GM19463 (cell line): ENCODE measurements around the gene TAOK2.

ENCODE experiments used
- ATAC-seq: cut with Tn5 transposase; IDR thresholded peaks from one replicate; pipeline ENCODE4 v1.9.1; 2021; ENCODE audit warnings: mild to moderate bottlenecking, moderate library complexity; ENCODE audit not compliant: unreplicated experiment

Gene TAOK2

DNA sequence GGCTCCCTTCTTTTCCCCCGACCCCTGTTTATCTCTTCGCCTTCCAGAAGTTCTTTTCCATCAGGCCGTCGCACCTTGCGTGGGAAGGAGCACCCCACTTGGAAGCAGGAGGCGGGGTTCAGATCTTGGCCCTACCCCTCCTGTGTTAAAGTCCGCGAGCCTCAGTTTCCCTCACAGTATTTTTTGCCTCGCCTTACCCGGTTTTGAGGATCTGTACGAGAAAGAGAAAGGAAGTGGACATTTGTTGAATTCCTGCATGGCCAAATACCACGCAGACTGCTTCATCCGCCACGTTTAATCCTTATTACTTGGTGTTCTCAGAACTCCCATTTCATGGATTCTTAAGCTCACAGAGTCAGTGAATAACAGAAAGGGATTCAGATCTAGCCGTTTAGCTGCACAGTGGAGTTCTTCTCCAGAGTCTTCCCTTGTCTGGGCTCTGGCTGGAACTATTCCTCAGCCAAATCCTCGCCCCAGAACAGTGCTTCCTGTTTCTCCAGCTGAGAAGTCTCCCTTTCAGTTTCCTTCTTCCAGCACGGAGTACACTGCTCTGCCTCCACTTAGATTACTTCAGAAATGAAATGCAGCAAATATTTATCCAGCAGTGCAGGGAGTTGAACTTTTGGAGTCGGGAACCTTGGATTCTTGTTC, 11.2 kb upstream of the TAOK2 start:
- no peak for ATAC-seq

DNA sequence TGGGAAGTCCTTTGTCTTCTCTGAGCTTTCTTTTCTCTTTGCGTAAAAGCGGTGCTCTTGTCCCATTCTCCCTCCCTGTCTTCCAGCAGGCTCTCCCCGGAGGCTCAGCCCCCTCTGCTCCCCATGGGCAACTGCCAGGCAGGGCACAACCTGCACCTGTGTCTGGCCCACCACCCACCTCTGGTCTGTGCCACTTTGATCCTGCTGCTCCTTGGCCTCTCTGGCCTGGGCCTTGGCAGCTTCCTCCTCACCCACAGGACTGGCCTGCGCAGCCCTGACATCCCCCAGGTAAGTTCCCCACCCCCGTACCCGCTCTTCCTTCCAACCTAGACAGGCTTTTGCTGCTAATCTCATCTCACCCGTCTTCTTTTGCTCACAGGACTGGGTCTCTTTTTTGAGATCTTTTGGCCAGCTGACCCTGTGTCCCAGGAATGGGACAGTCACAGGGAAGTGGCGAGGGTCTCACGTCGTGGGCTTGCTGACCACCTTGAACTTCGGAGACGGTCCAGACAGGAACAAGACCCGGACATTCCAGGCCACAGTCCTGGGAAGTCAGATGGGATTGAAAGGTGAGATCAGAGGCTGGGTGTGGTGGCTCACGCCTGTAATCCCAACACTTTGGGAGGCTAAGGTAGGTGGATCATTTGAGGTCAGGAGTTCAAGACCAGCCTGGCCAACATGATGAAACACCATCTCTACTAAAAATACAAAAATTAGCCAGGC, 10.5 kb upstream of the TAOK2 start:
- no peak for ATAC-seq

DNA sequence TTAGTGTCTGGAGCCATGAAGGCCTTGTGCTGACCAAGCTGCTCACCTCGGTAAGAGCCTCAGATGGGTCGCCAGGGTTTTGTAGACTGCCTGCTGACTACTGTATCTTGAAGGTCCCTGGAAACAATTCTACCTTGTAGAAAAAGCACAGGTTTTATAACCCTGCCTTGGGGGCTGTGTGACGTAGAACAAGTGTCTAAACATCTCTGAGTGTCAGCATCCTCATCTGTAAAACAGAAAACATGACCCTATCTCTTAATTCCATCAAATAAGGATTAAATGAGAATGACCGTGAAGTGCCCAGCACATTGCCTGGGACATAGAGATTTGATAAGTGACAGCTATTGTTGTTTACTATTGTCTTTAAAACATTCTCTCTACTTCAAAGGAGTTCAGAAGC, 5.5 kb upstream of the TAOK2 start:
- no peak for ATAC-seq

DNA sequence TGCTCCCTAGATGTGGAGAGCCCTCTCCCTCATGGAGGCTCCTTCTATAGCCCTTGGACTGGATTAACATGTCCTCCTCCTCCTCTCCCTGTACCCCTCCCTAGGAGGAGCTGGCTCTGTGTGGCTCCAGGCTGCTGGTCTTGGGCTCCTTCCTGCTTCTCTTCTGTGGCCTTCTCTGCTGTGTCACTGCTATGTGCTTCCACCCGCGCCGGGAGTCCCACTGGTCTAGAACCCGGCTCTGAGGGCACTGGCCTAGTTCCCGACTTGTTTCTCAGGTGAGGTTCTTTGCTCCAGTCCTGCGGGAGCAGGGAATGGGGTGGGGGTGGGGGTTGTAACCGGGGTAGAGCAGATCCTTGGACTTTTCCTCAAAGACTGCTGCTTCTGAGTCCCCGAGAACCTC, 2.4 kb upstream of the TAOK2 start:
- ATAC-seq = no peak

DNA sequence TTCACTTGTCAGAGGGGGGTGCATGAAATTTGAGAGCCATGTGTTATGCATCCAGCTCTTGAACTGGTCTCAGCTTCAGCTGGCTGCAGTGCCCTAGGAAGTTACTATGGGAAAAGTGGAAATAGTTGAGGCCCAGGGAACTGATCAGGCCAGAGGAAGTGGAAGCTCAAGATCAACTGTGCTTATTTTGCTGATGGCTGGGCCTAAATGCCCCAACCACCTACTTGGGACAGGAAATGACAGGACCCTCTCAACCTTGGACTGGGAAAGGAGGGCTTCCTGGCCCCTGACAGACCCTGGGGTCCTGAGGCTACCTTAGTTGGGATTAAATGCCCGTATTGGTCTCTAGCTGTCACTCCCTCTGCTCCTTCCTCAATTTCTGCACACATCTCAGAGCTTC, 1.2 kb upstream of the TAOK2 start:
- no peak for ATAC-seq

DNA sequence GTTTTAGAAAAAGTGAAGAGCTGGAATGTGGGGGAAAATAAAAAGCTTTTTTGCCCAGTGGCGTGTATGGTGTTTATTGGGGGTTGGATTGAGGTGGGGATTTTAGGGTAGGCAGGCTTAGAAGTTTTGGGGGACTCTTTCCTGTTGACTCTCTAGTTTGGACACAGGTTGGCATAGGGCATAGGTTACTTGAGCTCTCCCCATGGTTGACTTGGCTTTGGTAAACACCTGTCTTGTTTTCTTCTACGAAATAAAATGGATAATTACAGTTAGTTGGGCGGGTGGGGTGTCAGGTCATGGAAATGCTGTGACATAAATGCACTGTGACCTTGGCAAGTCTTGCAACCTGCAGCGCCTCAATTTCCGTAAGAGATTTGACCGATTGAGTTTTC, 680 bp upstream of the TAOK2 start:
- ATAC-seq = no peak

DNA sequence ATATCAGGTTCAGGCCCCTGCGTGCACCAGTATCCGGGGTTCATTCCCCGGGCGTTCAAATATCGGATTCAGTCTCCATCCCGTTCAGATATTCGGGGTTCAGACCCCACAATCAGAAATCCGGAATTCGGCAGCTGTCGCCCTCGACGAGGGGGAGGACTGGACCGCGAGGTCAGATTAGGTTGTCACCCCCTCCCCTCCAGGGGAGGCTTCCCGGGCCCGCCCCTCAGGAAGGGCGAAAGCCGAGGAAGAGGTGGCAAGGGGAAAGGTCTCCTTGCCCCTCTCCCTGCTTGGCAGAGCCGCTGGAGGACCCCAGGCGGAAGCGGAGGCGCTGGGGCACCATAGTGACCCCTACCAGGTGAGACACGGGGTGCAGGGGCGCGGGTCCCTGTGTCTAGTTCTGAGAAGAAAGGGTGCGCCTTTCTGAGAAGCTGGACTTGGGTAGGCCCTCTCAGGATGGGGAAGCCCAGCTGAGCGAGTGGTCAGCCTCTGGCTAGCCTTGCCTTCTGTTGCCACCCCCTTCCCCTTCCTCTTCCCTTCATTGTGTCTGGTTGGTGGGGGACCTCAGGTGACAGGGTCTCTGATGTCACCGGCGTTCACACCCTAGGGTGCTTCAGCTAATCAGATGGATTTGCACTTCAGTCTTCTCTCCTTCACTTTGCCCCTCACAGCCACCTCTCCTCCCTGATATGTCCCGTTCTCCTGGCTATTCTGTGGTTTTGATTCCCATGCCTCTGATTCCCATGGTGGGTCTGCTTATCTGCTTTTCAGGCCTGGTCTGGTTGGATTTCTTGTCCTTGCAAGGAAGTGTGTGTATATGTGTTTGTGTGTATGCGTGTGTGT, 844 bp downstream of the TAOK2 start:
- ATAC-seq = no peak

DNA sequence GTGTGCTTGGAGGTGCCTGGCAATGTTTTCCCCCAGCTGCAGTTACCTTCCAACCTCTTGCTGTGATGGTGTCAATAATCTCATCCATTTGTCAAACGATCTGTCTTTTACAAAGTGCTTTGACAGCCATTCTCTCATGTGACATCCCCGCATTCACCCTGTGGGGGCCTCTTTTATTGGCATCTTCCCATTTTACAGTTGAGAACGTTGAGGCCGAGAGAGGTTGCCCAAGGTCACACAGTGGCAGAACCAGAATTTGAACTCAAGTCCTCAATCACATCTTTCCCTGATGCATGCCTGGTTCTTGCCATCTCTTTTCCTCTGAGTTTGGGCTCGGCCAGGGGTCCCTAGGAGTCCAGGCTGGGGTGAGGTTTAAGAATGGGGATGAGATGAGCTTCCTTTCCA, 1.5 kb downstream of the TAOK2 start:
- no peak for ATAC-seq

DNA sequence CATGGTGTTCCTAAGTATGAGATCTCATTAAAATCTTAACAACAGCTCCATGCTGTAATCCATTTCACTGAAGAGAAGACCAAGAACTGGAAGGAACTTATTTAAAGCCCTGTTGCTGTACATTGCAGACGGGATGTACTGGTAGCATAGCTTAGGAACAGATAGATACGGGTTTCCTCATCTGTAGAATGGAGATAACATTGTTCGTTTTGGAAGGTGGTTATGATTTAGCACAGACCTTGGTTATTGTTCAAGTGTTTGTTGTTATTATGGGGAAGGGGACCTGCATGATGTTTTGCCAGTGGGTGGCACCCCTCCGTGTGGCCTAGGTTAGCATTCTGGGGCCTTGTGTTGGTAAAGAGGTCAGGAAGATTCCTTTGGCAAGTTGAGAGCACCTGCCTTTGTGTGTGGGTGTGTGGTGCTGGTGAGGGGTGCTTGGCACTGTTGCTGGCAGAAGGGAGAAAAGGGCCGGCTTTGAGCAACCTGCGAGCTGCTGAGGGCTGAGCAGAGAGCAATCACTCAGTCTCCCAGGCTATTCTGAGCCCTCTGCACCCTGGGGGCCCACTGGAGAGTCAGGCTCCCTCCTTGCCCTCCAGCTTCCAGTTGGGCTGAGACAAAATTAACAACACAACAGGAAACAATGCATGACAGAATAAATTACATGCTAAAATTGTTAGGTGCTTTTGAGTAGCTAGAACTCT, 2.3 kb downstream of the TAOK2 start:
- no peak for ATAC-seq

DNA sequence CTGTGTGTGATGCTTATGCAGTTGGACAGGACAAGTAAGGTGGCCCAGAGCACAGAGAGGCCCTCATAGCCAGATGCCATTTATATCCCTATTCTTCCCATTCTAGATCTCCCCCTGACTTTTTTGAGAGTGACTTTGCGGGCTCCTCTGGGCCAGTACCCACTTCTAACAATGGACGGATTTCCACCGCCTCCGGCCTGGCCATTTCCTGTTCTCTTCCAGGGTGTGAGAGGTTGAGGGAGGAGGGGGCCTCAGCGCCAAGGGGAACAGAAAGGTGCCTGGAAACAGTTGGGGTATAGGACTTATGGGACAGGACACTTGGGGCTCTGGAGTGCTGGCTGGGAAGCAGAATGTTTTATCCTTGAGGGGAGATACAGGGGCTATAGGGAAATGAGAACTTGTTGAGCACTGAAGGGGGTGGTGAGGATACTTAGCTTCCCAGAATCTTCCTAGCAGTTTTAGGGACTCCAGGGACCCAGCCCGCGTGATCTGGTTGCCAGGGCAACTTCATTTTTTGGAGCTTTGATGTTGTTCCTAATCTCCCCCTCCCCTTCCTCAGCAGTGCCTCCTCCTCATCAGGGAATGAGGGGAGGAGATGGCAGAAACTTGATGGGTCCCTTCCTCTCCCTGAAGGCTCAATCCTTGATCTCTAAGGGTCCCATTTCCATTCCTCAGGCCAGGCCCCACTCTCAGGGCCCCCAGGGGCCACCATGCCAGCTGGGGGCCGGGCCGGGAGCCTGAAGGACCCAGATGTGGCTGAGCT, 3.6 kb downstream of the TAOK2 start:
- no peak for ATAC-seq

DNA sequence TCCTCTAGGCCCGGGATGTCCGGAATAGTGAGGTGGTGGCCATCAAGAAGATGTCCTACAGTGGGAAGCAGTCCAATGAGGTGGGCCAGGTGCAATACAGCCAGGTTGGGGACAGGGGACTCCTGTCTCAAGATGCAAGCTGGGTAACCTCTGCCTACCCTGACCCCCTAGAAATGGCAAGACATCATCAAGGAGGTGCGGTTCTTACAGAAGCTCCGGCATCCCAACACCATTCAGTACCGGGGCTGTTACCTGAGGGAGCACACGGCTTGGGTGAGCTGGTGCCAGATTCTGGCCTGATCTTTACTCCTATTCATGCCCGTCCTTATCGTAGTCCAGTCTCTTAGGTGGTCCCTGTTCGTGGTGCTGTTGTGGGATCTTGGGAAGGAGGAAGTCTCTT, 4.4 kb downstream of the TAOK2 start:
- no peak for ATAC-seq

DNA sequence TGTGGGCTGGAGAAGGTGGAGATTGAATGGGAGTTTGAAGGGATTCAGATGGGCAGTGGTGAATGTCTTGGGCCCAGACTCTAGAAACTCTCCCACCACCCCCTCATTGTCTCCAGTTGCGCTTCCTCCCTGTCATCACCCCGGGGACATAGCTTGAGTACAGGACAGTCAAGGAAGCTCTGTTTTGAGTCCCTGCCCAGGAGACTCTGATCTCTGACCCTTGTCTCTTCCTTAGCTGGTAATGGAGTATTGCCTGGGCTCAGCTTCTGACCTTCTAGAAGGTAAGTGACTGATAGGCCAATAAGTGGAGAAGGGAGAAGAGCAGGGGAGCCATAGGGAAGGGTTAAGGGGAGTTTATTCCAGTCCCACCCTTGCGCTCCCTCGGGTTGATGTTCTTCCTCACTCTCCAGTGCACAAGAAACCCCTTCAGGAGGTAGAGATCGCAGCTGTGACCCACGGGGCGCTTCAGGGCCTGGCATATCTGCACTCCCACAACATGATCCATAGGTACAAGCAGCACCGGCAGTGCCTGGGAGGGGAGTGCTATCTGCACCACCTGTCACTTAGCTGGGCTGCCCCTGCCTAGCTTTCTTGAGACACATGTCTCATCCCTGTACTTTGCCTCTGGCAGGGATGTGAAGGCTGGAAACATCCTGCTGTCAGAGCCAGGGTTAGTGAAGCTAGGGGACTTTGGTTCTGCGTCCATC, 5.0 kb downstream of the TAOK2 start:
- ATAC-seq = no peak

DNA sequence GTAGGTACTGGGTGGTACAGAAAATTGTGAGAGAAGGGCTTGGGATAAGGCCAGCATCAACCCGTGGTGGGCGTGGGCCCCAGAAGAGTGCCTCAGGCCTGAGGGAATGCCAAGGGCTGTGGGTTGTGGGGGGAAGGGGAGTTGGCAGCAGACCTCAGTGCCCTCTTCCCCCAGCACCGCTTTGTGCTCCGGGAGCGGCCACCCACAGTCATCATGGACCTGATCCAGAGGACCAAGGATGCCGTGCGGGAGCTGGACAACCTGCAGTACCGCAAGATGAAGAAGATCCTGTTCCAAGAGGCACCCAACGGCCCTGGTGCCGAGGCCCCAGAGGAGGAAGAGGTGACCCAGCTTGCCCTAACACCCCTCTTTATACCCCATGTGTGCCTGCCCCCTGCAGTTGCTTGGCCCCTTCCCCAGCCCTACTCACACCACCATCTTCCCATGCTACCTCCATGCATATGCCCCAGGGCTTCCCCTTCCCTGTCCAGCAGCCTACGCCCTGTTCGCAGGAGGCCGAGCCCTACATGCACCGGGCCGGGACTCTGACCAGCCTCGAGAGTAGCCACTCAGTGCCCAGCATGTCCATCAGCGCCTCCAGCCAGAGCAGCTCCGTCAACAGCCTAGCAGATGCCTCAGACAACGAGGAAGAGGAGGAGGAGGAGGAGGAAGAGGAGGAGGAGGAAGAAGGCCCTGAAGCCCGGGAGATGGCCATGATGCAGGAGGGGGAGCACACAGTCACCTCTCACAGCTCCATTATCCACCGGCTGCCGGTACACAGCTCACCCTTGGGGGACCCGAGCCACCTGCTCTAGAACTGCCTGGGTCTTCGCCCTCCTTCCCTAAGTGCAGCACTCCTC, 9.1 kb downstream of the TAOK2 start:
- ATAC-seq = no peak

DNA sequence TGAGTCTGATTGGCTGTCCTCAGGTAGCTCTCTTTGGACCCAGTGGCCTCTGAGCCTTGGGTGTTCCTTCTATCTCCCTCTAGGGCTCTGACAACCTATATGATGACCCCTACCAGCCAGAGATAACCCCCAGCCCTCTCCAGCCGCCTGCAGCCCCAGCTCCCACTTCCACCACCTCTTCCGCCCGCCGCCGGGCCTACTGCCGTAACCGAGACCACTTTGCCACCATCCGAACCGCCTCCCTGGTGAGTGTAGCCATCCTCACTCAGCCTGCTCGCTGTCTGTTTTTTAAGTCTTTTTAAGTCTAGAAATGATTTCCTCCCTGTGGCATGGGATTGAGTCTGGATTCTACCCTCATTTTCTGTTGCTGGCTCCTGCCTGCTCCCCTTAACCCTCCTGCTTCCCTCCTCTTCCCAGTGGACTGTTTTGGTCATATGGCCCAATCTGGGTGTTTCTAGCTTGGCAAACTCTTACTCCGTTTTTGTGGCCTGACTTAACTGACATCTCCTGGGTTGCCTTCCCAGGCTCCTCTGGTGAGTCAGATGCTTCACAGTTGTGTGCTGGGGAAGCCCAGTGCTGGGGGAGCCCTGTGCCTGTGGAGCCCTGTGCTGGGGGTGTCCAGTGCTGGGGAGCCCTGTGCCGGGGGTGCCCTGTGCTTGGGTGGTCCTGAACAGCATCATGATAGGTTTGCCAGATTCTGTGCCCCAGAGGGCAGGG, 9.9 kb downstream of the TAOK2 start:
- ATAC-seq = no peak

DNA sequence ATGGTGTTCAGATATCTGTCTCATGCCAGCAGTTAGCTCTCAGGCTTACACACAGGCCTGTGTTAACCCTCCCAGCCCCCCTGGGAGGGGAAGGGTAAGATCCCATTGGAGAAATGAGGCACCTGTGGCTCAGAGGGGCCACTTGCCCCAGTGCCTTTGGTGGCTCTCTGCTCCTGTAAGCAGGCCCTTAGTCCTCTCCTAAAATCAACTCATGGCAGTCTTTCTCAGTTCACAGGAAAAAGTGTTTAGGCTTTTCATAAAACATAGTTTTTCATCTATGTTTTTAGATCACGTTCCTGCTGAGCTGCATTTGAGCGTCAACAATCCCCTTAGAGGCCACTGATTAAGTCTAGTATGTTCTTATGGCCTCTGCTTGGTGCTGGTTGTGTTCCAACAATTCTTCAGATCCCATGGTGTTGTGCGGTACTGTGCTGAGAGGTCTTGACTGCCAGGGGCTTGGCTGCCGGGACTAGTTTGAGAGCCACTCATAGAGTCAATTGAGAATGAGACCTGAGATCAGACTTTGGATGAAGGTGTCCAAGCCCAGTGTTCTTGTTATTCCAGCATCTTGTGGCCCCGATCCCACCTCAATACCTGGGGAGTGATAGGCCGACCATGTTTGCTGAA, 10.6 kb downstream of the TAOK2 start:
- no peak for ATAC-seq

DNA sequence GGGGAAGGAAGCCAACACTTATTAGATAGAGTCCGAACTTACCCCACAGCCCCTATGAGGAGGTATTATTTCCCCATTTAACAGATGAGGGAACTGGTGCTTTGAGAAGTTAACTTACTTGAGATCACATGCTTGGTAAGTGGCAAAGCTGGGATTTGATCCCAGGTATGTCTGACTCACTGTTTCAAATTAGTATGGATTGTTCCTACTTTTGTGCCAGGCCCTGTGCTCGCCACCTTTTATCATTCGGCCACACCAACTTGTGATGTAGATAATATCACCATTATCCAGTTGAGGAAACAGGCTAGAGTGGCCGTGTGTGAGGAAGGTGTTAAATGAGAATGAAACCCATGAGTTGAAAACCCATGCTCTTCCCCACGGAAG, 11.1 kb downstream of the TAOK2 start:
- no peak for ATAC-seq

DNA sequence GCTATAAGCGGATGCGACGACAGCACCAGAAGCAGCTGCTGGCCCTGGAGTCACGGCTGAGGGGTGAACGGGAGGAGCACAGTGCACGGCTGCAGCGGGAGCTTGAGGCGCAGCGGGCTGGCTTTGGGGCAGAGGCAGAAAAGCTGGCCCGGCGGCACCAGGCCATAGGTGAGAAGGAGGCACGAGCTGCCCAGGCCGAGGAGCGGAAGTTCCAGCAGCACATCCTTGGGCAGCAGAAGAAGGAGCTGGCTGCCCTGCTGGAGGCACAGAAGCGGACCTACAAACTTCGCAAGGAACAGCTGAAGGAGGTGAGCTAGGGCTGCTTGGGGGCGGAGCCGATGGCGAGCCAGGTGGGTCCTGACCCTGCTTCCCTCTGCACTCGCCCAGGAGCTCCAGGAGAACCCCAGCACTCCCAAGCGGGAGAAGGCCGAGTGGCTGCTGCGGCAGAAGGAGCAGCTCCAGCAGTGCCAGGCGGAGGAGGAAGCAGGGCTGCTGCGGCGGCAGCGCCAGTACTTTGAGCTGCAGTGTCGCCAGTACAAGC, 11.7 kb downstream of the TAOK2 start:
- ATAC-seq = no peak

DNA sequence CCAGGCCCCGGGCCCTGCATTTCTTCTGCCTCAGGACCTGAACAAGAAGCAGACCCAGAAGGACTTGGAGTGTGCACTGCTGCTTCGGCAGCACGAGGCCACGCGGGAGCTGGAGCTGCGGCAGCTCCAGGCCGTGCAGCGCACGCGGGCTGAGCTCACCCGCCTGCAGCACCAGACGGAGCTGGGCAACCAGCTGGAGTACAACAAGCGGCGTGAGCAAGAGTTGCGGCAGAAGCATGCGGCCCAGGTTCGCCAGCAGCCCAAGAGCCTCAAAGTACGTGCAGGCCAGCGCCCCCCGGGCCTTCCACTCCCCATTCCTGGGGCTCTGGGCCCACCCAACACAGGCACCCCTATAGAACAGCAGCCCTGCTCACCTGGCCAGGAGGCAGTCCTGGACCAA, 12.6 kb downstream of the TAOK2 start:
- ATAC-seq = no peak
